HG03139 (cell line): ENCODE results near the gene SLC37A4.
"Not testable (repeated sequence)": the region's sequence is repeated elsewhere in the genome, so short reads cannot be mapped to it uniquely, and the experiment has no call there.

Source experiments
- ATAC-seq: cut with Tn5 transposase; IDR thresholded peaks from one replicate; pipeline ENCODE4 v1.9.1; 2021; ENCODE audit not compliant: unreplicated experiment

The SLC37A4 gene

GRCh38 chr11:119030329-119031047, at the start of gene SLC37A4:
Gene SLC37A4, minus strand, starts transcription at chr11:119030877.
- ATAC-seq, result peak; percentile 89

DNA sequence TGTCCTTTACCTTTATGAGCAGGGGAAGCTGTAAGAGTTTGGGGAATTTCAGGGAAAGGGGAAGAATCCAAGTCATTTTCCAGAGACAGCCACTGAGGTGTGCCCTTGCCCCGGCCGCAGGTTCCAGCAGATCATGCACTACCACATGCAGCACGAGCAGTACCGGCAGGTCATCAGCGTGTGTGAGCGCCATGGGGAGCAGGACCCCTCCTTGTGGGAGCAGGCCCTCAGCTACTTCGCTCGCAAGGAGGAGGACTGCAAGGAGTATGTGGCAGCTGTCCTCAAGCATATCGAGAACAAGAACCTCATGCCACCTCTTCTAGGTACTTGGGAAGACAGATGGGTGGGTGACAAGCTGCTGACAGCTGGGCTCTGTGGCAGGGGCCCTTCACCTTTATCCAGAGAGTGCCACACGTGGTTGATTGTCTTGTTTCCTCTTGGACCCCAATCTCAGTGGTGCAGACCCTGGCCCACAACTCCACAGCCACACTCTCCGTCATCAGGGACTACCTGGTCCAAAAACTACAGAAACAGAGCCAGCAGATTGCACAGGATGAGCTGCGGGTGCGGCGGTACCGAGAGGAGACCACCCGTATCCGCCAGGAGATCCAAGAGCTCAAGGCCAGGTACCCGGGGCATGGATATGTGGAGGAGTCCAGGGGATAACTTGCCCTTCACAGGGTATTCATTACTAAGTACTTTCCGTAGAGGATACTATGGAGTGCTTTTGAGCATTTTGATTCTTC, 48.2 kb upstream of the SLC37A4 start:
- ATAC-seq, result no peak

- no peak for ATAC-seq
Observed at GRCh38 chr11:119077839-119078238, 47.2 kb upstream of the SLC37A4 start.

- peak; percentile 87 for ATAC-seq
Observed at GRCh38 chr11:119067371-119068222, 36.9 kb upstream of the SLC37A4 start, which contains the start of gene VPS11. Gene VPS11, plus strand, starts transcription at chr11:119067818. Its CDS starts 6 bp downstream, at chr11:119067824.

- no peak for ATAC-seq
Observed at GRCh38 chr11:119065369-119065768, 34.7 kb upstream of the SLC37A4 start.

DNA sequence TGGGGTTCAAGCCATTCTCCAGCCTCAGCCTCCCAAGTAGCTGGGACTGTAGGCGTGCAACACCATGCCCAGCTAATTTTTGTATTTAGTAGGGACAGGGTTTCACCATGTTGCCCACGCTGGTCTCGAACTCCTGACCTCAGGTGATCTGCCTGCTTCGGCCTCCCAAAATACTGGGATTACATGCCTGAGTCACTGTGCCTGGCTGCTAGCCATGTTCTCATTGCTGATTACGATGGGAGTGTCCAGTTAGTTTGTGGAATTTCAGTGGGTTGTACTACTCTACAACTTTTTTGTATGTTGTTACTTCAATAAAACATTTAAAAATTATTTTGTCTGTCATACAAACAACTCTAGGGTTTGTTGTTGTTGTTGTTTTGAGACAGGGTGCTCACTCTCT, 32.1 kb upstream of the SLC37A4 start:
- no peak for ATAC-seq

DNA sequence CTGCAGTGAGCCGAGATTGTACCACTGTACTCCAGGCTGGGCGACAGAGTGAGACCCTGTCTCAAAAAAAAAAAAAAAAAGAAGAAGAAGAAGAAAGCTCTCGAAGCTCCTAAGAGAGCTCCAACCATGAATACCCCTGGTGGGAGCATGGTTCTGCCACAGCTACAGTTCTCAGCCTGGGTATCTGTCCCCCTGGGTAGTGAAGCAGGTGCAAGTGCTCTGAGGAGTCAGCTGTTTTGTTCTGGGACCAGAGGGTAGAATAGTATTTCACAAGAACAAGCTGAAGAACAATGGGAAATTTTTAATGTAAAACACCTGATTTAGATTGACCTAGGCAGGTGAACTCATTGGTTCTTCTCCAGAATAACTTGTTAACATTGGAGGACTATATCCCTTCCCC, 30.6 kb upstream of the SLC37A4 start:
- no peak for ATAC-seq

DNA sequence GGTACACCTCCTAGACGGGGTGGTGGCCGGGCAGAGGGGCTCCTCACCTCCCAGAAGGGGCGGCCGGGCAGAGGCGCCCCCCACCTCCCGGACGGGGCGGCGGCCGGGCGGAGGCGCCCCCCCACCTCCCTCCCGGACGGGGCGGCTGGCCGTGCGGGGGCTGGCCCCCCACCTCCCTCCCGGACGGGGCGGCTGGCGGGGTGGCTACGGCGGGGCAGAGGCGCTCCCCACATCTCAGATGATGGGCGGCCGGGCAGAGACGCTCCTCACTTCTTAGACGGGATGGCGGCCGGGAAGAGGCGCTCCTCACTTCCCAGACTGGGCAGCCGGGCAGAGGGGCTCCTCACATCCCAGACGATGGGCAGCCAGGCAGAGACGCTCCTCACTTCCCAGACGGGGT, 28.5 kb upstream of the SLC37A4 start:
- ATAC-seq, result not testable (repeated sequence)

DNA sequence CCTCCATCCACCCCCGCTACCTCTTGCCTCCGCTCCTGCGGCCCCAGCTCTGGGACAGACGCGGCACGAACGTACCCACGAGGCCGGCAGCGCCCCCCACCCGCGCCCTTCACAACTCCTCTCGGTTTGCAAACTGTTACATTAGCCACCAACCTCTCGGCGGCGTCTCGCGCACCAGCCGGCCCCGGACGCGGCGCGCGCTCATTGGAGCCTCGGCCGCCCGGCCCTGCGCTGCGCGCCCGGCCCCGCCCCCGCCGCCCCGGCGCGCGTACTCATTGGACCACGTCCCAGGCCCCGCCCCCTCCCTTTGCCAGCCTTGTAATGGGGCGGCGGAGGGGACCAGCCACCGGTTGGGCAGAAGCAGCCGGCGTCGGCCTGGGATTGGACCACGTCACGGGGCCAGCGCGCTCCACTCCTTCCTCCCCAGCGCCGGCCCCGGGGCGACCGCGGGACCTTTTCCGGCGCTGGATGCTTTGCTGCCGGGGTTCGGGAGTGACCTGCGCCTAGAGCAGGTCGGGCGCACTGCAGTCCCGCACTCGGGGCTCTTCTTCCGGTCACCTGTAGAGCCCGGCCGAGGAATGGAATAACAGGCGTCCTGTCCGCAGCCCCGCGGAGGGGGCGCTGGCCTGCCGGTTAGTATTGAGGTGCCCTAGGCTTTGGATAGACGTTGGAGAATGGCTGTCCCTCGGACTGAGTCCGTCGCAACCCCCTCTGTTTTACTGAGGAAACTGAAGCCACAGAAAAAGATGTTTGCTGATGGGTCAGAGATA, 26.5 kb upstream of the SLC37A4 start, which contains the start of gene HYOU1:
TSS of gene HYOU1 (minus strand) at position 206 of the 770 bp plus-strand sequence. CDS start 1,045 bp downstream, outside the sequence.
- peak; percentile 87 for ATAC-seq

DNA sequence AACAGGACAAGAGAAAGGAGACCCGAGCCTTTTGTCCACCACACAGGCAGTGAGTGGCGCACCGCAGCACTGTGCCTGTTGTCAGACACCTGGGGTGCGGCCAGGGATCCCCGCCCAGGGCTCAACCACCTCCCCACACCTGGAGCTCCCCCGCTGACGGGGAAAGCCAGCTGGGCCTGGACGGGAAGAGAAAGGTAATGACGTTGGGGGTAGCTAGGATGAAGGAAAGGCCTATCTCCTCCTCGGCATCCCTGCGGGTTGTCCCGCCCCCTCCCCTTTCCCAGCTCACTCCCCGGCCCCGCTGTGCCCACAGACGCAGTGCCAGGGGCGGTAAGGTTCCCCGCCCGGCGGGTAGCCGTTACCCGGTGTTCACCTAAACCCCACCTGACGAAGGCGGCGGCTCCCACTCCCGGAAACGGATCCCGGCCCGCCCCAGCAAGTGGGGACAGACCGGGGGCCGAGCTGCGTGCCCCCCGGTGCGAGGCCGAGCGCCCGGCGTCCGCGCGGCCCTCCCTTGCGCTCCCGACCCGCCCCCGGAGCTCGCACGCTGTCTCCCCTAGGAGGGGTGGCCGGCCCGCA, 25.8 kb upstream of the SLC37A4 start:
- ATAC-seq, result peak; percentile 15

DNA sequence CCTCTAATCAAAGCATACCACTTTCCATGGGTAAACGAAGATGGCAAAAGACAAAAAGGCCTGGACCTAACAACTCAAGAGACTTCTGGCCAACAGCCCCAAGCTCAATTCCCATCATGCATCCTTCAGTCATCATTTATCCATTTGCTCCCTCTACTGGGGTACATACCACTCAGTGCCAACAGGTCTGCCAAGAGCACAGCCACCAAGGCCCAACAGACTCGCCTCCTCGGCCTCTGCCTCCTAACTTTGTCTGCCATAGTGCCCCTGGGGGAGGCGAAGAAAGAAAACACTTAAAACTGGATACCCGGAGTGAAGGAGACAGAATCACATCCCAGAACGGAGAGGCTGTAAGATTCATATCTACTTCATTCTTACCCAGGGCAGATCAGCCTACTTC, 25.2 kb upstream of the SLC37A4 start:
- ATAC-seq, result no peak

- ATAC-seq, result no peak
Observed at GRCh38 chr11:119054418-119054817, 23.7 kb upstream of the SLC37A4 start.

GRCh38 chr11:119052163-119052814, 21.6 kb upstream of the SLC37A4 start:
- ATAC-seq, result no peak

- ATAC-seq, result peak; percentile 43
Observed at GRCh38 chr11:119051440-119052162, 20.9 kb upstream of the SLC37A4 start.

DNA sequence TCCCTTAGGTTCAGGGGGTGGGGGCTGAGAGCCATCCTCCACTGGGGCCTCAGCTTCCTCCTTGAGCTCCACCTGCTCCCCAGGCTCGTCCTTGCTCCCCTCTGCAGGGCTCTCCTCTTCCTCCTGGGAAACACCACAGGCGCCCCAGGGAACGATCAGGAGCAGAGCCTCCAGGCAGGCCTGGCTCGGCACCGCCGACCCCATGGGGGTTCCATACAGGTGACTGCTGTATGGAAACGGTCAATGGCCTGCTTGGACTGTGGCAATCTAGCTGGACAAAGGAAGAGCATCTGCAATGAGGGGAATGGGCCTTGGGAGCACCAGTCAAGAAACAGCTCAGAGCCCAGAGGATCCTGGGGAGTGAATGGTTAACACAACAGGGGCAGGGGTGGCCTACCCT, 18.4 kb upstream of the SLC37A4 start:
- no peak for ATAC-seq

DNA sequence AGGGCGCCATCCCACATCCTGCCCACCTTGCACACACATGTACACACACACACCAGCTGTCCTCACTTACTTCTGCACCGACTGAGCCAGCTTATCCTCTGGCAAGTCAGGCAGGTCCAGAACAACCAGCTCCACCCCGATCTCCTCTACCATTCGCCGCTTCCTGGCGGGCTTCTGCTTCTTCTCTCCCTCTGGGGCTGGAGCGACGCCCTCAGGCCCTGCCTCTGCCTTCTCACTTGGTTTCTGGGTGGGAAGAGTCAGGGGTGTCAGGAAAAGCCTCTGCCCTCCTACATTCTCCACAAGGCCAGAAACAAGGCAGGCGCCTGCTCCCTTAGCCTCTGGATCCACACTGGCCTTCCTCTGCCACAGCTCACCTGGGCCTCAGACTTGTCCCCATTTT, 18.0 kb upstream of the SLC37A4 start:
- ATAC-seq, result no peak

- no peak for ATAC-seq
Observed at GRCh38 chr11:119047205-119047604, 16.5 kb upstream of the SLC37A4 start.

DNA sequence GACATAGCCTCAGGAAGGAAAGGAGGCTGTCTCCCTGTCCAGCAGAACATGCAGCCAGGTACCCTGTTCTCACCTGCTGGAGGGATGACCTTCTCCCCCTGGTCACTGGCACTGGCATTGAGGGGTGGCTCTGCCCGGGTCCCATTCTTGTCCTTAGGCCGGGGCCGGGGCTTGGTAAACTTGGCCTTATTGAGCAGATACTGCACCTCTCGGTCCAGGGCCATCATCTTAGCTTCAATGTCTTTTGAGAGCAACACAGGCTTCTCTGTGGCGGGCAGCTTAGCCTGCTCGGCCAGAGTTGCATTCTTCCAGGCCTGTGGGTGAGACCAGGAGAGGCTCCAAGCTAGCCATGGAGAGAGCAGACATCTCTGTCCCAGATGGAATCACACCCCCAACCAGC, 15.8 kb upstream of the SLC37A4 start:
- ATAC-seq, result no peak

- ATAC-seq, result no peak
Observed at GRCh38 chr11:119044708-119045107, 14.0 kb upstream of the SLC37A4 start.
